Colonic mucosa (tissue), 4 donors: Measurements from ENCODE around the gene ZFAND3. TPM values are rescaled to one million over a fixed set of nuclear protein-coding genes. Genes with fewer than 3 reads are reported as not detected.
"Not testable (repeated sequence)": the region's sequence is repeated elsewhere in the genome, so short reads cannot be mapped to it uniquely, and the experiment has no call there.

ENCODE experiments used
- DNase-seq: peaks from one replicate; pipeline ENCODE4 v3.0.0-alpha.2; 2020
- H3K27ac ChIP-seq: fragments of 200-600 bp; one replicate; pipeline ENCODE4 v1.8.0; 2021
- H3K27me3 ChIP-seq: fragments of 200-600 bp; one replicate; pipeline ENCODE4 v1.8.0; 2021
- H3K36me3 ChIP-seq: fragments of 200-600 bp; one replicate; pipeline ENCODE4 v1.8.0; 2021
- H3K4me1 ChIP-seq: fragments of 200-600 bp; one replicate; pipeline ENCODE4 v1.8.0; 2021; ENCODE audit warnings: mild to moderate bottlenecking
- H3K4me3 ChIP-seq: fragments of 200-600 bp; one replicate; pipeline ENCODE4 v1.8.0; 2021
- H3K9ac ChIP-seq, 2 donors: one replicate each; pipeline ENCODE4 v1.7.0; 2013; ENCODE audit warnings: control low read depth in 2 of 2, low read depth in 2 of 2, low read length in 2 of 2
- H3K9me3 ChIP-seq: fragments of 200-600 bp; one replicate; pipeline ENCODE4 v1.8.0; 2021
- CTCF ChIP-seq: fragments of 200-600 bp; IDR thresholded peaks from one replicate; pipeline ENCODE4 v1.8.0; 2022; ENCODE audit warnings: antibody characterized with exemption, mild to moderate bottlenecking
- intact Hi-C: fragments of 100-400 bp; cut with DNase I; formaldehyde crosslinking; loops from one replicate; pipeline ENCODE4 v1.14.1; 2022
- total RNA-seq, 2 donors: library from RNA; stranded (reverse); fragmentation: NEBNext Ultra II Directional in 1 of 2; extraction: Animal tissue kit (Norgen Biotek cat#: 25700) in 1 of 2; gene quantifications; one replicate each; pipeline ENCODE4 v1.2.1, GENCODE V29; 2021
- donor health status: healthy.
- donor health status: DM: no; HTN: no; CAD: no.
- donor health status: DM: no; HTN: no; CAD: no.

Gene ZFAND3
- total RNA-seq, 2 donors from 2014 or later = 42.0 to 96.8 TPM

- no peak for DNase-seq
- no peaks in the 10 kb centered on the region for H3K36me3 ChIP-seq
- intact Hi-C loops = no loop called here
- no peak overlapping the region for H3K9ac ChIP-seq
- no peak for TF ChIP-seq CTCF
- H3K9me3 ChIP-seq = no peaks in the 10 kb centered on the region
- no peak overlapping the region for H3K4me3 ChIP-seq
- H3K27ac ChIP-seq = no peak overlapping the region
- H3K27me3 ChIP-seq = no peaks in the 10 kb centered on the region
- no peaks in the 10 kb centered on the region for H3K4me1 ChIP-seq
Observed at GRCh38 chr6:37946057-37946456, 126.5 kb downstream of the ZFAND3 start.

- intact Hi-C loops = no loop called here
- no peak for DNase-seq
- H3K4me1 ChIP-seq = no peaks in the 10 kb centered on the region
- H3K9ac ChIP-seq = no peak overlapping the region
- H3K27me3 ChIP-seq = no peaks in the 10 kb centered on the region
- H3K36me3 ChIP-seq = no peaks in the 10 kb centered on the region
- no peak for TF ChIP-seq CTCF
- no peak overlapping the region for H3K27ac ChIP-seq
- no peak overlapping the region for H3K4me3 ChIP-seq
- H3K9me3 ChIP-seq = no peaks in the 10 kb centered on the region
Observed at GRCh38 chr6:37947468-37947867, 127.9 kb downstream of the ZFAND3 start.

- H3K36me3 ChIP-seq, H3K27me3 ChIP-seq, H3K4me3 ChIP-seq, H3K4me1 ChIP-seq, H3K9ac ChIP-seq, intact Hi-C loops, H3K27ac ChIP-seq, DNase-seq, H3K9me3 ChIP-seq: not testable (repeated sequence)
Observed at GRCh38 chr6:37948584-37948983, 129.1 kb downstream of the ZFAND3 start.

- no peak for DNase-seq
- Histone ChIP-seq H3K9me3 (no peaks in the 10 kb centered on the region), H3K36me3 (no peaks in the 10 kb centered on the region), H3K4me3 (no peak overlapping the region), H3K27ac (no peak overlapping the region), H3K27me3 (no peaks in the 10 kb centered on the region), H3K9ac (no peak overlapping the region), H3K4me1 (no peaks in the 10 kb centered on the region)
- no peak for TF ChIP-seq CTCF
- intact Hi-C loops = no loop called here
Observed at GRCh38 chr6:37952027-37952426, 132.5 kb downstream of the ZFAND3 start.

- H3K9me3 ChIP-seq = no peaks in the 10 kb centered on the region
- no peak overlapping the region for H3K27ac ChIP-seq
- H3K4me3 ChIP-seq = no peak overlapping the region
- H3K4me1 ChIP-seq = no peaks in the 10 kb centered on the region
- intact Hi-C loops = no loop called here
- no peak for TF ChIP-seq CTCF
- no peaks in the 10 kb centered on the region for H3K36me3 ChIP-seq
- H3K27me3 ChIP-seq = no peaks in the 10 kb centered on the region
- DNase-seq = no peak
- no peak overlapping the region for H3K9ac ChIP-seq
Observed at GRCh38 chr6:37954791-37955190, 135.3 kb downstream of the ZFAND3 start.

- Histone ChIP-seq H3K27me3 (no peaks in the 10 kb centered on the region), H3K4me3 (no peak overlapping the region), H3K27ac (no peak overlapping the region), H3K36me3 (no peaks in the 10 kb centered on the region), H3K4me1 (no peaks in the 10 kb centered on the region), H3K9ac (no peak overlapping the region), H3K9me3 (no peaks in the 10 kb centered on the region)
- no peak for DNase-seq
- TF ChIP-seq CTCF = no peak
- intact Hi-C loops = no loop called here
Observed at GRCh38 chr6:37956711-37957275, 137.3 kb downstream of the ZFAND3 start.
